SJCRH30 (cell line): ENCODE data around the gene R3HDM4. TPM values are rescaled to one million over a fixed set of nuclear protein-coding genes. Genes with fewer than 3 reads are reported as not detected.
"Not testable (repeated sequence)": the region's sequence is repeated elsewhere in the genome, so short reads cannot be mapped to it uniquely, and the experiment has no call there.

Experiments
- DNase-seq, 2 experiments: peaks; one replicate each; pipeline ENCODE4 v3.0.0-alpha.2; 2015 to 2020
- H3K27ac ChIP-seq: fragments of 250-450 bp; sonication (Bioruptor Pico); 2 replicates; pipeline ENCODE4 v1.5.1; 2020; ENCODE audit warnings: mild to moderate bottlenecking, moderate library complexity
- H3K27me3 ChIP-seq: fragments of 250-450 bp; sonication (Bioruptor Pico); 2 replicates; pipeline ENCODE4 v1.5.1; 2020; ENCODE audit warnings: mild to moderate bottlenecking, moderate library complexity
- H3K36me3 ChIP-seq: fragments of 250-450 bp; sonication (Bioruptor Pico); 2 replicates; pipeline ENCODE4 v1.5.1; 2020; ENCODE audit warnings: mild to moderate bottlenecking, moderate library complexity
- H3K4me1 ChIP-seq: fragments of 250-450 bp; sonication (Bioruptor Pico); 2 replicates; pipeline ENCODE4 v1.5.1; 2020; ENCODE audit warnings: mild to moderate bottlenecking, moderate library complexity
- H3K4me3 ChIP-seq: fragments of 250-450 bp; sonication (Bioruptor Pico); 2 replicates; pipeline ENCODE4 v1.5.1; 2020; ENCODE audit warnings: mild to moderate bottlenecking, moderate library complexity
- H3K9me3 ChIP-seq: fragments of 250-450 bp; sonication (Bioruptor Pico); replicated peaks from 2 replicates; pipeline ENCODE4 v1.5.1; 2020; ENCODE audit warnings: mild to moderate bottlenecking, moderate library complexity
- total RNA-seq: library from RNA; depleted of rRNA; stranded (reverse); fragments of >200 nt; shearing (Covaris generic); gene quantifications from 2 replicates; pipeline ENCODE4 v1.2.3, GENCODE V29; 2014; rRNA removed

Gene R3HDM4
- total RNA-seq, result 18.3 and 19.8 TPM in 2 replicates

DNA sequence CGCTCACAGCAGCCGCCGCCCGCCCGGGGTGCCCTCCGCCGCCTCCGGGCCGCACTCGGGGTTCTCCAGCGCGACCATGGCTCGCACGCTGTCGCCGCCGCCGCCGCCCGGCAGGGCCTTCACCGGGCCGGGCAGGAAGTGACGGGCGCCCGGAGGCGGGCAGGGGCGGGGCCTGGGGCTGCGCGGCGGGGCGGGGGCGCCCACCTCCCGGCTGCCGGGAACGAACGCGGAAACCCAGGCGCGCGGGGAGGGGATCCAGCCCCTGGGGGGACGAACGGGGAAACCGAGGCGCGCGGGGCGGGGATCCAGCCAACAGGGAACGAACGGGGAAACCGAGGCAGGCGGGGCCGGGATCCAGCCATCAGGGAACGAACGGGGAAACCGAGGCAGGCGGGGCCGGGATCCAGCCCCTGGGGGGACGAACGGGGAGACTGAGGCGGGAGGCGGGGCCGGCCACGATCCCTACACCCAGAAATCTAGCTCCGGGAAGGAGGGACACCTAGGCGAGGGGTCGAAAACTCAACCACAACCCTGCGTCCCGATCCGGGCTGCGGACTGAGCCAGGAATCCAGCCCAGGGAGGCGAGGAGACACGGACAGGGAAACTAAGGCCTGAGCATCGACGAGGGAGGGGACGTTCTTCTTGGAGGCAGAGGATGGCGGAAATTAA lies at the start of gene R3HDM4:
R3HDM4 (minus strand) TSS at position 140 of the 669 bp plus-strand sequence; CDS start at position 78, 62 bp downstream.
- DNase-seq, result peak; percentile 51 to 55
- H3K9me3 ChIP-seq, result no peaks in the 10 kb centered on the region
- peak within 1 kb of the TSS; percentile 66 for H3K4me3 ChIP-seq
- no peaks in the 10 kb centered on the region for H3K4me1 ChIP-seq
- H3K27me3 ChIP-seq, result peaks cover 18% of the 10 kb centered on the region
- no peak within 1 kb of the TSS for H3K27ac ChIP-seq
- no peaks in the 10 kb centered on the region for H3K36me3 ChIP-seq

DNA sequence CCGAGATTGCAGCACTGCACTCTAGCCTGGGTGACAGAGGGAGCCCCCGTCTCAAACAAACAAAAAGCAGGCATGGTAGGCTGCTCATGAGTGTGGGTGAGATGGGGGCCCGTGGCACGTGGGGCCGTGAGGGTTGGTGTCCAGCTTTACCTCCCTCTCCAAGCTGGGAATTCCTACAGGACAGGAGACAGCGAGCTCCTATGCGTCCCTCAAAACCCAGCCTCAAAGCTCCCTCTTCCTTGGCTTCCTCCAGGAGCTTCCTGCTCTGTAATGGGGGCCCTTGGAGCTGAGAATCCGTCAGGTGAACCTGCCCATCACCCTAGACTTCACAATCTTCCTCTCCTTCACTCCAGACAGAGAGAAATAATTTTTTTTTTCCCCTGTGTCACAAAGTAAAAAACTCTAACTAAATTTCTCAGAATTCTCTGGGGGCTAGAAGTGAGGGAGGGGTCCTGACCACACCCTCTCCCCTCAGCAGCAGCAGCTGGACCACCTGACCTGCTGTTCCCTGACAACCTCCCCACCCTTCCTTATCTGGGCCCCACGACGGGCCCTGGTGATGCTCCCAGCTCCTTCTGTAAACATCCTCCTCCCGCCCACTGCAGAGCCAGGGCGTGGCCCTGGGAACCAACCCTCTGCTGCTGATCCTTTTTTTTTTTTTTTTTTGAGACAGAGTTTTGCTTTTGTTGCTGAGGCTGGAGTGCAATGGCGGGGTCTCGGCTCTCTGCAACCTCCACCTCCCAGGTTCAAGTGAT lies 49.0 kb upstream of the R3HDM4 start:
- H3K4me1 ChIP-seq, result peaks cover 19% of the 10 kb centered on the region
- H3K27ac ChIP-seq, result no peak overlapping the region
- no peaks in the 10 kb centered on the region for H3K9me3 ChIP-seq
- H3K4me3 ChIP-seq, result no peak overlapping the region
- peak; percentile 27 to 34 for DNase-seq
- H3K36me3 ChIP-seq, result peaks cover 29% of the 10 kb centered on the region
- H3K27me3 ChIP-seq, result no peaks in the 10 kb centered on the region

DNA sequence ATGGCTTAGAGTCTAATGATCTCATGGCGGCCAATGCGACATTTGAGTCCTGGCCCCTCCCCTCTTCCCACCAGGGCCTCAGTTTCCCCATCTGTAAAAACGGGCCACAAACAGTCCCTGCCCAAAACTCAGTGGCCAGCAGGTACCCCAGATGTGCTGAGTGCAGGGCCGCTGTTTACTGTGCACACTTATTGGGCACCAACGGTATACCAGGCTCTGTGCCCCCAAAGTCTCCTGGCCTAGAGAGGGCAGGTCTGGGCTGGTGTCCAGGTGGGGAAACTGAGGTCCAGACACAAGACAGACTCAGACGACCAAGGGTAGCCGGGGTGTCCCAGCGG lies 47.6 kb upstream of the R3HDM4 start:
- Histone ChIP-seq H3K27ac (no peak overlapping the region), H3K9me3 (no peaks in the 10 kb centered on the region), H3K4me1 (peaks cover 16% of the 10 kb centered on the region), H3K36me3 (peaks cover 22% of the 10 kb centered on the region), H3K4me3 (no peak overlapping the region), H3K27me3 (no peaks in the 10 kb centered on the region)
- DNase-seq, result no peak

DNA sequence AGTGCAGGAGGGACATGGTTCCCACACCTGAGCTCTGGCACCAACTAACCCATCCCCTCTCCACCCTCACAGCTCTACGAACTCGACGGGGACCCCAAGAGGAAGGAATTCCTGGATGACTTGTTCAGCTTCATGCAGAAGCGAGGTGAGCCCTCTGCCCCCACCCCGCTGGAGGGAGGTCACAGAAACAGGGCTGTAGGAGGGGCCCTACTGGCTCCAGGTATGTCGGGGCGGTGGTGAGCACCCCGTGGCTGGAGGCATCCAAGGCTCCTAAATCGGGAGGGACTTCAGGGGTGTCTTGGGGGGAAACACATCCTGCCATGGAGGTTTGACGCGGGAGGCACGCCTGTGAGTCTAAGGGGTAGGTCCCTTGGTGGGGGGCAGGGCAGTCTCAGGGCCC lies 47.0 kb upstream of the R3HDM4 start:
- DNase-seq, result no peak
- no peak overlapping the region for H3K27ac ChIP-seq
- H3K9me3 ChIP-seq, result no peaks in the 10 kb centered on the region
- H3K4me3 ChIP-seq, result no peak overlapping the region
- no peaks in the 10 kb centered on the region for H3K27me3 ChIP-seq
- H3K4me1 ChIP-seq, result peaks cover 16% of the 10 kb centered on the region
- peaks cover 16% of the 10 kb centered on the region for H3K36me3 ChIP-seq

DNA sequence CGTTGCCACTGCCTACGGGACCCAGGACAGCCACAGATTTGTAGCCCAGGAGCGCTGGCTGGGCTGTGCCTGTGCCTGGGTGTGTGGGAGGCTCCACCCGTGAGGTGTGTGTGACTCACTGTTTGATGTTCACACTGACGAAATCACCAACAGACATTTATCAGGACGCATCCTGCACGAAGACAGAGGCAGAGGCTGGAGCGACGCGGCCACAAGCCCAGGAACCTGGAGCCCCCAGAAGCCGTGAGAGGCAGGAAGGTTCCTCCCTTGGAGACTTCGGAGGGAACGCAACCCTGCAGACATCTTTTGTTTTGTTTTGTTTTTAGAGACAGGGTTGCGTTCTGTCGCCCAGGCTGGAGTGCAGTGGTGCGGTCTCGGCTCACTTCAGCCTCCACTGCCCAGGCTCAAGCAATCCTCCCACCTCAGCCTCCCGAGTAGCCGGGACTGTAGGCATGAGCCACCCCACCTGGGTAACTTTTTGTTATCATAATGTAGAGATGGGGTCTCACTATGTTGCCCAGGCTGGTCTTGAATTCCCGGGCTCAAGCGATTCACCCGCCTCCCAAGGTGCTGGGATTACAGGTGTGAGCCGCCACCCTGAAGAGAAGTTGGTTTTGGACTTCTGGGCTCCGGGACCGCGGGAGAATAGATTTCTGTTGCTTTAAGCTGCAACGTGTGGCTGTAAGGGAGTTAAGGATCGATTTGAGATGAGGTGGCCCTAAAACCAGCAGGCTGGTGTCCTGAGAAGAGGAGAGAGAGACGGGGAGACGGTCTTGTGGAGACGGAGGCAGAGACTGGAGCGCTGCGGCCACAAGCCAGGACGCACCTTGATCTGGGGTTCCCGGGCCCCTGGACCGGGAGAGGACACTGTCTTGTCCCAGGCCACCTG lies 46.2 kb upstream of the R3HDM4 start:
- DNase-seq, result no peak
- Histone ChIP-seq H3K4me3 (no peak overlapping the region), H3K36me3 (peaks cover 9% of the 10 kb centered on the region), H3K27me3 (no peaks in the 10 kb centered on the region), H3K9me3 (no peaks in the 10 kb centered on the region), H3K4me1 (peaks cover 14% of the 10 kb centered on the region), H3K27ac (no peak overlapping the region)

DNA sequence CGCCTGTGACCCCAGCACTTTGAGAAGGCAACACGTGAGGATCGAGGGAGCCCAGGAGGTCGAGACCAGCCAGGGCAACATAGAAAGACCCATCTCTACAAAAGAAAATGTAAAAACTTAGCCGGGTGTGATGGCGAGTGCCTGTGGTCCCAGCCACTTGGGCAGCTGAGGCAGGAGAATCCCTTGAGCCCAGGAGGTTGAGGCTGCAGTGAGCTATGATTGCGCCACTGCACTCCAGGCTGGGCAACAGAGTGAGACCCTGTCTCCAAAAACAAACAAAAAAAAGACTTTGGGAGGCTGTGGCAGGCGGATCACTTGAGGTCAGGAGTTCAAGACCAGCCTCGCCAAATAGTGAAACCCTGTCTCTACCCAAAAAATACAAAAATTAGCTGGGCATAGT lies 44.6 kb upstream of the R3HDM4 start:
- H3K4me1 ChIP-seq, H3K4me3 ChIP-seq, H3K27me3 ChIP-seq, H3K27ac ChIP-seq, H3K9me3 ChIP-seq, DNase-seq, H3K36me3 ChIP-seq: not testable (repeated sequence)

DNA sequence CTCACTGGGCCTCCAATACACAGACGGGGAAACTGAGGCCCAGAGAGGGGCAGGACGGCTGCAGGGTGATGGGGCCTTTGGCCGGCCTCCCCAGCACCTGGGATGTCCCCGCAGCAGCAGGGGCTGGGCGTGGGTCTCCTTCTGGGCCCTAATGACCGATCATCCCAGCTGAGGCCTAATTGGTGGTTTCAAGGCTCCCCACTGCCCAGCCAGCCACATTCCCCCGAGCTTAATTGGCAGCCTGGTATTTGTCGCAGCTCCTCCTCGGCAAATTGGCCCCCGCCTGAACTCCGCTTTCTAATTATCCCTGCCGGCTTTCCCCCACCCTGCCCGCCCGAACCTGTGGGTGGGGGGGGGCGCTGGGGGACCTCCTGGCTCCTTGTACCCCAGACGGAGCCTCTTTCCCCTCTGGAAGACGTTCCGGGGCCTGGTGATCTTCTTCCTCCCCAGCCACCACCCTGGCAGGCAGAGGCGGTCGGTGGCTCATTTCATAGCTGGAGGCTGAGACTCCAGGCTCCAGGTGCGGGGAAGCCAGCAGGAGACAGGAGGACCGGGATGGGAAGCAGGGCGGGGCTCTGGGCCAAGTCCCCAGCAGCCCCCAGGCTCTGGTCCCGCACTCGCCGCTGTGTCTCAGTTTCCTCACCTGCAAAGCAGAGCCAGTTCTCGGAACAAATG lies 43.9 kb upstream of the R3HDM4 start:
- no peak for DNase-seq
- H3K4me1 ChIP-seq, result no peaks in the 10 kb centered on the region
- H3K36me3 ChIP-seq, result peaks cover 9% of the 10 kb centered on the region
- H3K27me3 ChIP-seq, result no peaks in the 10 kb centered on the region
- no peaks in the 10 kb centered on the region for H3K9me3 ChIP-seq
- no peak overlapping the region for H3K4me3 ChIP-seq
- no peak overlapping the region for H3K27ac ChIP-seq

DNA sequence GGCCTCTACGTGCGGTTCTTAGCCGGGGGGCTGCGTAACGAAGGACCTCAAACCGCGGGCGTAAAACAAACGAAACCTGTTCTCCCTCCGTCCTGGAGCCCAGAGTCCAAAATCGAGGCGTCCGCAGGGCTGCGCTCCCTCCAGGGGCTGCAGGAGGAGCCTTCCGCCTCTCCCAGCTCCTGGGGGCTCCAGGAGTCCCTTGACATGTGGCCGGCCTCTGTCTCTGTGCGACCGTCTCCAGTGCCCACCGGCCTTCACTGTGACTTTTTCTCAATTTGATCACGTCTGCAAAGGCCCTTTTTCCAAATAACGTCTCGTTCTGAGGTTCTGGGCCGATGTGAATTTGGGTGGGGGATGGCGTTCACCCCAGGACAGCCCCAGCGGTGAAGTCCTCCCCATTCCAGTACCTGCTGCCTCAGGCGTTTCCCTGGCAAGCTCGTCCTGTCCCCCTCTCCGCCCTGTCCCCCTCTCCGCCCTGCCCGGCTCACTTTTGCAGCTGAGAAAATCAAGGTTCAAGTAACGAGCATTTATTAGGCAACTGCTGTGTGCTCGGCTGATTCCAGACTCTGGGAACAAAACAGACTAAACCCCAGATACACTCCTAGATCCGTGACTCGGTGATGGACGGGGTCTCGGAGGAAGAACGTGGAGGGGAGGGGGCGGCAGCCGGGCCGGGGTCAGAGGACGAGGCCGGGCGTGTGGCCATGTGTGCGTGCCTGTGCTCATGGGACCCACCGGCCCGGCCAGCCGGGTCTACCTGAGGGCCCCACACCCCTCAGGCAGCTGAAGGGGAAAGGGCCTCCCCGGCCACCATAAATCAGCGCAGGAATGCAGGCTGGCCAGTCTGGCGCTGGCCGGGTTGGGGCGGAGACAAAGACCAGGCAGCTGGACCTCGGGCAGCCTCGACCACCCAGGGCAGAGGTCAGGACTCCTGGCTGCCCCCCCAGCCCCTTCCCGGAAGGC lies 43.1 kb upstream of the R3HDM4 start:
- Histone ChIP-seq H3K36me3 (peaks cover 9% of the 10 kb centered on the region), H3K9me3 (no peaks in the 10 kb centered on the region), H3K4me3 (no peak overlapping the region), H3K27ac (no peak overlapping the region), H3K27me3 (no peaks in the 10 kb centered on the region), H3K4me1 (no peaks in the 10 kb centered on the region)
- DNase-seq, result no peak

DNA sequence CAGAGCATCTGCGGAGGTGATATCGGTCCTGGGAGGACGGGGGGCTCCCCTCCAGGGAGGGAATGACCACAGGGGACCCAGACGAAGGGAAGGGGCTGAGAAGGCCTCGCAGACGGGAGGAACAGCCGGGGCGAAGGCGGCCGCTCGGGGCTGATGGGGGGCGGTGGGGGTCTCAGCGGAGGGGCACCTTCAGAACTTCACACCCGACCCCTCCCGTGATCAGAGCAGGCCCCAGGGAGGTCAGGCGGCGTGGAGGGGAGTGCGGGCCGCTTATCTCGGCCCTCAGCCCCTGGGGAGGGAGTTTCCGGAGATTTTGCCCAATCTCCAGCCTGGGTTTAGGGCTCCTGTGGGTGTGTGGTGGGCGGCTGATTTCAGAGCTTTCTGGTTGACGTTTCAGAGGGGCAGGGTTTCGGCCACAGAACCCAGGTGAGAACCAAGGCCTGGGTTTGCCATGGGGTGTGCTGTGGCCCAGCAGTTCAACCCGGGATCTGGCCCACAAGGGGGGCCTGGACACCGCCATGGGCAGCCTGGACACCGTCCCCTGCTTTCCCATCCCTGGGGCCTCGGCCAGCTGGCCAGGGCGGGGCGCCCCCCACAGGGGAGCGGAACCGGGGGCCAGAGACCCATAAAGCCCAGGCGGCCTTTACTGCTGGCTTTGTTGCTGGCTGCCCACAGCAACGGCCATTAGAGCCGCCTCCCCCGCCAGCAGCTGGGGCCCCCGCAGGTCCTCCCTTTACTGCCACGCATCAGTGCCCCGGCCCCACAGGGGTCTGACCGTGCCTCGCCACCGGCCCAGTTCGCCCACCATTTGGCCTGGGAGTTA lies 41.9 kb upstream of the R3HDM4 start:
- Histone ChIP-seq H3K4me1 (no peaks in the 10 kb centered on the region), H3K9me3 (no peaks in the 10 kb centered on the region)
- no peak for DNase-seq

DNA sequence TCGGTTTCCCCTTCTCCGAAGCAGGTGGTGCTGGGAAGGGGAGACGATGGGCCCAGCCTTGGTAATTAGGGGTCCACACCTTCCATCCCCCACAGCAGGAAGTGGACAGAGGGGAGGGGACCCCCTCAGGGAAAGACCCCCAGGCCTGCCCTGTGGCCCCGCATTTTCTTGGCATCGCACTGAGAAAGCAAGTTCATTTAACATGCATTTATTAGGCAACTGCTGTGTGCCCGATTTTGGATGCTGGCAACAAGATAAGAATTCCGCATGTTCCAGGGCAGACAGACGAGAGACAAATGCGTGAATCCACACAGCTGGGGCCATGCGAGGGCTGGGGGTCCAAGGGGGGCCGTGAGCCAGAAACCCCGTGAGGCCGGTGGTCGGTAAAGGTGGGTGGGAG lies 41.3 kb upstream of the R3HDM4 start:
- H3K9me3 ChIP-seq, result no peaks in the 10 kb centered on the region
- H3K27me3 ChIP-seq, result no peaks in the 10 kb centered on the region
- H3K4me3 ChIP-seq, result no peak overlapping the region
- no peaks in the 10 kb centered on the region for H3K4me1 ChIP-seq
- DNase-seq, result no peak
- no peaks in the 10 kb centered on the region for H3K36me3 ChIP-seq
- H3K27ac ChIP-seq, result no peak overlapping the region

More for the DNA sequence above, 41.9 kb upstream of the R3HDM4 start:
- Histone ChIP-seq H3K36me3 (peaks cover 1% of the 10 kb centered on the region), H3K27ac (no peak overlapping the region), H3K27me3 (no peaks in the 10 kb centered on the region), H3K4me3 (no peak overlapping the region)

DNA sequence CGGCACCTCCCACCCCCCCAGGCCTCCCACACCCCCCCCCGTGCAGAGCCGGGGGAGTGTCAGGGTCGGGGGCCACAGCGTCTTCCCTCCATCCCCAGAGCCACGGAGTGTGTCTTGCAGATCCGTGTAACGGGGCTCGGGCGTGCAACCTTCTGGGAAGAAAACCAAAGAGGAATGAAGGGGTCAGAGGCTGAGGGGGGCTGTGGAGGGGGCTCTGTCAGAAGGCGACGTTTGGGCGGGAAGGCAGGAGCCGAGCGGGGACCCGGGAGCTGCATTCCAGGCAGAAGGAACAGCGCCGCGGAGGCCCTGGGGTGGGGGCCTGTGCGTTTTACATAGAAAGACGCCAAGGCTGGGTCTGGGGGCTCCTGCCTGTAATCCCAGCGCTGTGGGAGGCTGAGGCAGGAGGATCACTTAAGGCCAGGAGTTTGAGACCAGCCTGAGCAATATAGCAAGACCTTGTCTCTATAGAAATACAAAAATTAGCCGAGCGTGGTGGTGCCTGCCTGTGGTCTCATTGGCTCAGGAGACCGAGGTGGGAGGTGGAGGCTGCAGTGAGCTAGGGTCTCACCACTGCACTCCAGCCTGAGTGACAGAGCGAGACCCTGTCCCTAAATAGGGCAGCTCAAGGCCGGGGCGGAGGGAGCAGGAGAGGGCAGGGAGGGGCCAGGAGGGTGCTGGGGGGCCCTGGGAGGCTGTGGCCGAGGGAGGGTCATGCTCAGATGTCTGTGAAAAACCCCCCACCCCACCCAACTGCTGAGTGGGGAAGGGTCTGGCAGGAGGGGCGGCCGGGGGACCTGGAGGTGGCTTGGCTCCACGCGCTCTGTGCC lies 40.6 kb upstream of the R3HDM4 start:
- Histone ChIP-seq H3K36me3 (no peaks in the 10 kb centered on the region), H3K4me3 (no peak overlapping the region), H3K27me3 (no peaks in the 10 kb centered on the region), H3K9me3 (no peaks in the 10 kb centered on the region), H3K4me1 (no peaks in the 10 kb centered on the region), H3K27ac (no peak overlapping the region)
- no peak for DNase-seq

DNA sequence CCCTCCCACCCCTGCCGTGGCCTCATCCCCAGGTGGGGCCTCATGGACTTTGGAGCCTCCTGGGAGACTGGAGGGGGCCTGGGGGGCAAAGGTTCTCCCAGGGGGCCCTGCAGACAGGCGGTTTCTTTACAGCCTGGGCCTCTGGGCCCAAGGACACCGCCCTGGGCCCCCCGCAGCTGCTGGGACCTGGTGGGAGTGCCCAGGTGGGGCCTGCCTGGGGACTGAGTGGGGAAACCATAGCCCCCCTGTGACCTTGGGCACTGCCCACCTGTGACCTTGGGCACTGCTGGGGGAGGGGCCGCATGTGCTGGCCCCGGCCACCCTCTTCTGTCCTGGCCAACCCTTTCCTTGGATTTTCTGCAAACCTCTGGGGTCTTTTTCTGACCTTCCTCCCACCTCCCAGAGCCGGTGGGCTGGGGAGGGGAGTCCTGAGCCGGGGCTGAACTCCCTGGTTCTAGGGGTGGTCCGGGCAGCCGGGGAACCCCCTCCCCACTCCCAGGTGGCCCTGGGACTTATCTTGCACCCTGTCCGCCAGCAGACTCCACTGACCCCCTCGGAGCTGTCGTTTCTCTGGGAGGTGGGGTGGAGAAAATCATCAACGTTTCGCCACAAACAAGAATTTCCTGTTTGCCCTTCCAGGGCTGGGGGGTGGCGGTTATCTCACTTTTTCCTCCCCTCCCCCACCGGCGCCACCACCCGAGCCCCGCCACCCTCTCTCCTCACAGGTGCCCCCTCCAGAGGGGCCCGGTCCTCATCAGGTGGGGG lies 39.8 kb upstream of the R3HDM4 start:
- no peak overlapping the region for H3K27ac ChIP-seq
- H3K27me3 ChIP-seq, result no peaks in the 10 kb centered on the region
- 0 out of 2 replicates have a peak, but pooled peaks cover under 1% of the 10 kb centered on the region for H3K36me3 ChIP-seq
- H3K9me3 ChIP-seq, result no peaks in the 10 kb centered on the region
- H3K4me1 ChIP-seq, result no peaks in the 10 kb centered on the region
- no peak overlapping the region for H3K4me3 ChIP-seq
- no peak for DNase-seq
